WTC11 (cell line): Measurements from ENCODE around the gene KRT79. TPM values are rescaled to one million over a fixed set of nuclear protein-coding genes. Genes with fewer than 3 reads are reported as not detected.

Experiments
- ATAC-seq: fragments of 200-7000 bp; cut with Tn5 transposase; 2 replicates; pipeline ENCODE4 v1.10.0; 2021; ENCODE audit warnings: mild to moderate bottlenecking, moderate library complexity
- CTCF ChIA-PET: fragments of 300-600 bp; sonication (Branson Sonifier 250); formaldehyde crosslinking; loops from one replicate; lab custom pipeline; 2021; ENCODE audit warnings: antibody characterized with exemption; lab: Charles Lee
- POLR2A ChIA-PET: fragments of 350-600 bp; sonication (Branson Sonifier 250); formaldehyde crosslinking; loops from one replicate; lab custom pipeline; 2021; ENCODE audit warnings: antibody characterized with exemption; lab: Charles Lee
- DNase-seq: peaks from one replicate; pipeline ENCODE4 v3.0.0; 2021; ENCODE audit warnings: low spot score
- H3K27ac Mint-ChIP-seq: 2 replicates; pipeline ENCODE4 v1.8.0; 2021; ENCODE audit warnings: mixed read lengths
- H3K27me3 Mint-ChIP-seq: 2 replicates; pipeline ENCODE4 v1.8.0; 2021; ENCODE audit warnings: low read depth, mild to moderate bottlenecking, moderate library complexity, mixed read lengths
- H3K36me3 Mint-ChIP-seq: 2 replicates; pipeline ENCODE4 v1.8.0; 2021; ENCODE audit warnings: mixed read lengths
- H3K4me1 Mint-ChIP-seq: 2 replicates; pipeline ENCODE4 v1.8.0; 2022; ENCODE audit warnings: mixed read lengths
- H3K4me3 Mint-ChIP-seq: 2 replicates; pipeline ENCODE4 v1.8.0; 2021; ENCODE audit warnings: mild to moderate bottlenecking, moderate library complexity, mixed read lengths
- H3K9me3 Mint-ChIP-seq: 2 replicates; pipeline ENCODE4 v1.8.0; 2021; ENCODE audit warnings: mixed read lengths
- AFF4 ChIP-seq: sonication (generic); formaldehyde crosslinking; IDR thresholded peaks from 2 replicates; pipeline ENCODE4 v1.8.1; 2023; ENCODE audit warnings: mild to moderate bottlenecking, missing genetic modification reagents, borderline replicate concordance
- ARID4B ChIP-seq: sonication (generic); formaldehyde crosslinking; IDR thresholded peaks from 2 replicates; pipeline ENCODE4 v1.8.0; 2023; ENCODE audit warnings: missing genetic modification reagents, mild to moderate bottlenecking, borderline replicate concordance
- ATF3 ChIP-seq: sonication (generic); formaldehyde crosslinking; conservative IDR thresholded peaks from 2 replicates; pipeline ENCODE4 v1.8.1; 2022; ENCODE audit warnings: mild to moderate bottlenecking, missing genetic modification reagents
- CBFB ChIP-seq: sonication (generic); formaldehyde crosslinking; IDR thresholded peaks from 2 replicates; pipeline ENCODE4 v1.8.1; 2022; ENCODE audit warnings: mild to moderate bottlenecking, low read depth, missing genetic modification reagents
- E2F1 ChIP-seq: sonication (generic); formaldehyde crosslinking; IDR thresholded peaks from 2 replicates; pipeline ENCODE4 v1.8.0; 2022; ENCODE audit warnings: mild to moderate bottlenecking, missing genetic modification reagents
- EMX1 ChIP-seq: fragments of 250-450 bp; sonication (Bioruptor Pico); IDR thresholded peaks from 2 replicates; pipeline ENCODE4 v1.8.0; 2021; ENCODE audit warnings: mild to moderate bottlenecking
- ETV6 ChIP-seq: sonication (generic); formaldehyde crosslinking; IDR thresholded peaks from 2 replicates; pipeline ENCODE4 v1.8.1; 2022; ENCODE audit warnings: mild to moderate bottlenecking, missing genetic modification reagents
- FOXP1 ChIP-seq: sonication (generic); formaldehyde crosslinking; IDR thresholded peaks from 2 replicates; pipeline ENCODE4 v1.8.0; 2022; ENCODE audit warnings: missing genetic modification reagents, mild to moderate bottlenecking, moderate library complexity, borderline replicate concordance
- GRHL2 ChIP-seq: fragments of 250-450 bp; sonication (Bioruptor Pico); IDR thresholded peaks from 2 replicates; pipeline ENCODE4 v1.8.0; 2022; ENCODE audit warnings: mild to moderate bottlenecking, moderate library complexity; ENCODE audit not compliant: insufficient replicate concordance, severe bottlenecking
- GTF2I ChIP-seq: fragments of 250-450 bp; sonication (Bioruptor Pico); conservative IDR thresholded peaks from 2 replicates; pipeline ENCODE4 v1.4.0; 2021; ENCODE audit warnings: mild to moderate bottlenecking
- HMGXB4 ChIP-seq: sonication (generic); formaldehyde crosslinking; IDR thresholded peaks from 2 replicates; pipeline ENCODE4 v1.8.1; 2023; ENCODE audit warnings: mild to moderate bottlenecking, moderate library complexity, missing genetic modification reagents
- IRF1 ChIP-seq: sonication (generic); formaldehyde crosslinking; IDR thresholded peaks from 2 replicates; pipeline ENCODE4 v1.8.0; 2023; ENCODE audit warnings: missing genetic modification reagents
- NFATC4 ChIP-seq: fragments of 250-450 bp; sonication (Bioruptor Pico); IDR thresholded peaks from 2 replicates; pipeline ENCODE4 v1.9.0; 2021; ENCODE audit warnings: mild to moderate bottlenecking
- TEAD1 ChIP-seq: sonication (generic); formaldehyde crosslinking; IDR thresholded peaks from 2 replicates; pipeline ENCODE4 v1.8.0; 2022; ENCODE audit warnings: mild to moderate bottlenecking, missing genetic modification reagents
- TP53 ChIP-seq: sonication (generic); formaldehyde crosslinking; IDR thresholded peaks from 2 replicates; pipeline ENCODE4 v1.8.1; 2023; ENCODE audit warnings: mild to moderate bottlenecking, missing genetic modification reagents
- ZNF138 ChIP-seq: sonication (generic); formaldehyde crosslinking; conservative IDR thresholded peaks from 2 replicates; pipeline ENCODE4 v1.8.1; 2022; ENCODE audit warnings: mild to moderate bottlenecking, moderate library complexity, missing genetic modification reagents
- ZNF512 ChIP-seq: sonication (generic); formaldehyde crosslinking; IDR thresholded peaks from 2 replicates; pipeline ENCODE4 v1.8.1; 2022; ENCODE audit warnings: missing genetic modification reagents, borderline replicate concordance
- ZSCAN18 ChIP-seq: fragments of 250-450 bp; sonication (Bioruptor Pico); IDR thresholded peaks from 2 replicates; pipeline ENCODE4 v2.1.2; 2022; ENCODE audit warnings: mild to moderate bottlenecking, moderate library complexity
- total RNA-seq: library from RNA; stranded (reverse); gene quantifications from 3 replicates; pipeline ENCODE4 v1.2.3, GENCODE V29; 2021

KRT79 gene
- total RNA-seq, 1 experiment from 2014 or later = not detected

GRCh38 chr12:52832451-52832850, 1.7 kb downstream of the KRT79 start:
- ChIA-PET CTCF (interaction anchor here (1.1 kb wide), 1 partner anchor 38 kb away, joined by 3 read pairs; no protein-coding TSS in a partner anchor), POLR2A (no interaction called here)
- Mint-ChIP-seq H3K4me1 (peaks cover under 1% of the 10 kb centered on the region; the same call in 1 of the 2 replicates), H3K27ac (no peak overlapping the region), H3K9me3 (no peaks in the 10 kb centered on the region), H3K4me3 (no peak overlapping the region), H3K27me3 (peaks cover 2% of the 10 kb centered on the region), H3K36me3 (no peaks in the 10 kb centered on the region)
- DNase-seq (no peak), ATAC-seq (no peak)
- TF ChIP-seq ATF3 (CRISPR knock-in tag) = no peak
- no peak for TF ChIP-seq IRF1 (CRISPR knock-in tag)
- TF ChIP-seq ZNF512 = no peak
- TF ChIP-seq ARID4B (CRISPR knock-in tag) = no peak
- no peak for TF ChIP-seq ZNF138
- TF ChIP-seq AFF4 (CRISPR knock-in tag) = no peak
- no peak for TF ChIP-seq NFATC4 (CRISPR knock-in tag)
- no peak for TF ChIP-seq FOXP1 (CRISPR knock-in tag)
- TF ChIP-seq ZSCAN18 (CRISPR knock-in tag) = no peak

- ATAC-seq (no peak), DNase-seq (no peak)
- H3K4me3 Mint-ChIP-seq = no peak overlapping the region
- ChIA-PET POLR2A (no interaction called here), CTCF (interaction anchor here (0.6 to 1.0 kb wide), 3 partner anchors 34 to 150 kb away, joined by 3 read pairs; no protein-coding TSS in a partner anchor)
- H3K4me1 Mint-ChIP-seq = peaks cover 7% of the 10 kb centered on the region
- H3K27ac Mint-ChIP-seq = no peak overlapping the region
- no peaks in the 10 kb centered on the region; the same call in 1 of the 2 replicates for H3K27me3 Mint-ChIP-seq
- H3K9me3 Mint-ChIP-seq = peaks cover 6% of the 10 kb centered on the region
- no peaks in the 10 kb centered on the region for H3K36me3 Mint-ChIP-seq
- TF ChIP-seq HMGXB4 (CRISPR knock-in tag) (no peak), E2F1 (CRISPR knock-in tag) (no peak), ETV6 (no peak), GRHL2 (no peak), EMX1 (CRISPR knock-in tag) (no peak), TEAD1 (CRISPR knock-in tag) (no peak), TP53 (CRISPR knock-in tag) (no peak), CBFB (CRISPR knock-in tag) (no peak), GTF2I (no peak), NFATC4 (CRISPR knock-in tag) (no peak)
Measured at GRCh38 chr12:52831251-52831650, 2.9 kb downstream of the KRT79 start.
